GM19438 (cell line): Measurements from ENCODE around the gene HERC2.
"Not testable (repeated sequence)": the region's sequence is repeated elsewhere in the genome, so short reads cannot be mapped to it uniquely, and the experiment has no call there.

Source experiments
- ATAC-seq: cut with Tn5 transposase; IDR thresholded peaks from one replicate; pipeline ENCODE4 v1.9.1; 2021; ENCODE audit warnings: low read depth; ENCODE audit not compliant: unreplicated experiment

HERC2 gene

DNA sequence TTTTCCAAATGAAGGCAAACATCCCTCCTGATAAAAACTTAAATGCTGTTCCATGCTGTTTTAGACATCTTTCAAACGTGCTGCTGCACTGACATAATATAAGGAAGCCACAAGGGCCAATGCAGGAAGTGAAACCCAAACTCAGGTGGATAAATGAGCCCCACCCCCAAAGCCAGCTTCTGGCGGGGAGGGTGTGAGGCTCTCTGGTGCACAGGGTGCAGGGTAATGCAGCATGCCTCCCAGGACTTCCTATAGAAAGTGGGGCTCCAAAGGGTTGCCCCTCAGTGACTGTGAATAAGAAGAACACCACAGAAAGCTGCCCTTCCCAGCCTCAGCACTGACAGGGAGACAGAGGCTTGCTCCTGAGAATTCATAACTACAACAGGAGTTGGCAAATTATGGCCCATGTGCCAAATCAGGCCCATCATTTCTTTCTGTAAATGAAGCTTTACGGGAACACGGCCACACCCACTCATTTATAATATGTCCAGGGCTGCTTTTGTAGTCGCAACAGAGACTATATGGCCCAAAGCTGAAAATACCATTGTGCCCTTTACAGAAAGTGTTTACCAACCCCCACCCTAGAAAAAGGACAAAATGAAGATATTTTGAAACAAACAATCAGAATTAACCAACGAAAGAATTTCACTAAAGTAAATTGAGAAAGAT lies 185.6 kb downstream of the HERC2 start:
- peak; percentile 100 for ATAC-seq

- ATAC-seq: no peak
Measured at GRCh38 chr15:28133281-28133680, 188.7 kb downstream of the HERC2 start.

DNA sequence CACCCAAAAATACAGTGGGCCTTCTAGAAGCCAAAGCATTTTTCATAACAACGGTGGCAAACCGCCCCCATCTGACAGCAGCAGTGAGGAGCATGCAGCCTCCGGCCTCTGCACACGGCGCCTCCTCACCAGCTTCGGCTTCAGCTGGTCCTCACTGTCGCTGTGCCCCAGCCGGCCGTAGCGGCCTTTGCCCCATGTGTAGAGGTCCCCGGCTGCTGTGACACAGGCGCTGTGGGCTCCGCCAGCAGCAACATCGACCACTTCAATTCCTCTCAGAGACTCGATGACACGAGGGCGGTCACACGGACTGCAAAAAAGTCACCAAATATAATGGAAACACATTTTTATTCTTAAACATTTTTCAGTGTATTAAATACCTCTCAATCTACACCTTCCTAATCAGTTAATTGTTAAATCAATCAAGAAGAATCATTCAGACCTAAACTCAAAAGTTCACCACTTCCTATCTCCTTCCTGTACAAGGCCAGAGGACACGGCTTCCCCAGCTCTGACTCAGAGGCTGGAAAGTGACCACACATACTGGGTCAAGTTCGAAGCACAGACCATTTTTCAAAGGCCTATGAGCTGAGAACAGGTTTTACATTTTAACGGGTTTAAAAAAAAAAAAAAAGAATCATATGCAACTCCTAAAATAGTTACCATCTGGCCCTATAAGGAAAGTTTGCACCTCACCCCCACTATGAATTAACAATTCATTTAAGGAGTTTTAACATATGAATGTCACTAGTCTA lies 189.3 kb downstream of the HERC2 start:
- no peak for ATAC-seq

DNA sequence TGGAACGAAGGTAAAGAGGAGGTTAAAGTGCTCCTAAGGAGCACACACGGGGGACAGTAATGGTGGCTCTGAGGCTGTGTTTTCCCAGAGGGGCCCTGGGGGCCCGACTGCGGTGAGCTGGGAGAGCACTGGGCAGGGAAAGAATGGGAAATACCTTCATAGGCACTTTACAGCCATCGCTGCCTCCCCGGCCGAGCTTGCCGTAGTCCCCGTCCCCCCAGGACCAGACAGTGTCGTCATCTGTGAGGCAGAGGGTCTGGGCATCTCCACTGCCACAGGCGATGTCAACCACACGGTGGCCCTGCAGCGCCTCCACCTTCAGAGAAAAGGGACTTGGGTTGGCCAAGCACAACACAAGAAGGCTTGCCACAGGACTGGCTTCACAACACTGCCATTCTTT lies 190.0 kb downstream of the HERC2 start:
- ATAC-seq: no peak

- ATAC-seq: no peak
Measured at GRCh38 chr15:28131400-28131799, 190.6 kb downstream of the HERC2 start.

DNA sequence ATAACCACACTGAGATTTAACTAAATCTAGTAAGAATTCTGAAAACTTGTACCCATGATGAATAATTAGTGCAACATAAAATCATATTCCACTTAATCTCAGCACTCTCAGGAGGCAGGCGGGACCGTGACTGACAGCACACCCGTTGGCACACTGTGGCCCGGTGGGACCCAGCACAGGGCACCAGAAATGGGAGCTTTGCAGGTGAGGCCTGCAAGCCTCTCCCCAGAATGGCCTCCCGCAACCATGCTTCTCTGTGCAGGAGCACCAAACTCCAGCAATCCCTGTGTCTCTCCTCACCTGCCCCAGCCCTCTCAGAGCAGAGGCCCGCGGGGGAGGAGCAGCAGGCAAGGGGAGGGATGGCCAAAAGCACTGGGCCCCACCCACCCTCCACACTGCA lies 191.3 kb downstream of the HERC2 start:
- no peak for ATAC-seq

DNA sequence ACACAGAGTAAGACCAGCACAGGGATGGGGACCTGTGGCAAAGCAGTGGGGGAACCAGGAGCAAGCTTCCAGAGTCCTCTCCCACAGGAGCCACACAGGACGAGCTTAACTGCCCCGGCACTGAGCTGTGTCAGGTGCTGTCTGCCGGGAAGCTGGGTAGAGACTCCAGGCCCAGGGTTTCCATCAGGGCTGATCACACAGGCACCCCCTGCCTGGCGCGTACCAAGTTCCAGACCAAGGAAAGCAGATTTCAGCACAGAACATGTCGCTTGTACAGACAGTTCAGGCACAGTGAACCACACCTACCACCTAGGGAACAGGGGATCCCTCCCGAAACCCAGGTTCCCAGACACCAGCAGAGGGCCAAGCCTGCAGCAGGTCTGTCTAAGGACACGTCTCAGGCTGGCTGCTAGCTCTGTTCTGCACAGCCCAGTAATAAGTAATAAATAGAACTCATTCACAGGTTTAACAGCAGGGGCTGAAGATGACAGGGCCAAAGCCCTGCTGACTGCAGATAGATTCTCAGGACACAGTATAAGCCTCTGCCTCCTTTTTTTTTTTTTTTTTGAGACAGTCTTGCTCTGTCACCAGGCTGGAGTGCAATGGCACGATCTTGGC lies 192.6 kb downstream of the HERC2 start:
- no peak for ATAC-seq

DNA sequence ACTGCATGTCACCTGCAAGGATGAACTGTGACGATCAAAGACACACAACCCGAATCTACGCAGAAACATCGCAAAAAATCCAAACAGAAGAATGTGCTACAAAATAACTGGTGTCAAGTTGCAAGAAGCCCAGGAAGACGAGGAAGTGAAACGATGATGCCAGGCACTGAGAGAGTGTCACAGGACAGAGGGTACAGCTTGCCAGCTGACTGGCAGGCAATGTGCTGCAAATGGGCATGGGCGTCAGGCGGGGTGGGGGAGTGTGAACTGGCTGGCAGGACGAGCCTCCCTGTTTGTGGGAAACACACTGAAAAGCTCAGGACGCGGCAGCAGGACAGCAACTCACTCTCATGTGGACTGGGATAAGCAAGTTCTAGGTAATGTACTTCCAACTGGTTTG lies 193.9 kb downstream of the HERC2 start:
- ATAC-seq: no peak

DNA sequence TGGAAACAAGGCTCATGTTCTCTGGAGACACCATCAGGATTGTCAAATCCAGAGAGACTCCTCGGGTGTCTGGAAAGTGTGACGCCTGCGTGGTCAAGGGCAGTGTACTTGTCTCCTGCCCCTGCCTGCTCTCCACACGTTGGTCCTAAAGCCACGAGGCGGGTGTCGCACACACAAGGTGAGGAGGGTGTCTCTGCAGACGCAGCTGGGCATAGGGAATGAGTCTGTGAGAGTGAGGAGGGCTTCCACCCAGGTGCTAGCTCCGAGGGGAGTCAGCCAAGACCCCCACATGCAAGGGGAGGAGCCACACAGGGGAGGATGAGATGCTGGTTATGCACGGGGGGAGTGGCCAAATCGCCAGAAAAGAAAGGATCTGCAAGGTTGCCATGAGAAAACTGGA lies 194.9 kb downstream of the HERC2 start:
- ATAC-seq: no peak

- ATAC-seq: no peak
Measured at GRCh38 chr15:28125673-28126651, 196.0 kb downstream of the HERC2 start.

GRCh38 chr15:28124841-28125240 lies 197.1 kb downstream of the HERC2 start:
- no peak for ATAC-seq

DNA sequence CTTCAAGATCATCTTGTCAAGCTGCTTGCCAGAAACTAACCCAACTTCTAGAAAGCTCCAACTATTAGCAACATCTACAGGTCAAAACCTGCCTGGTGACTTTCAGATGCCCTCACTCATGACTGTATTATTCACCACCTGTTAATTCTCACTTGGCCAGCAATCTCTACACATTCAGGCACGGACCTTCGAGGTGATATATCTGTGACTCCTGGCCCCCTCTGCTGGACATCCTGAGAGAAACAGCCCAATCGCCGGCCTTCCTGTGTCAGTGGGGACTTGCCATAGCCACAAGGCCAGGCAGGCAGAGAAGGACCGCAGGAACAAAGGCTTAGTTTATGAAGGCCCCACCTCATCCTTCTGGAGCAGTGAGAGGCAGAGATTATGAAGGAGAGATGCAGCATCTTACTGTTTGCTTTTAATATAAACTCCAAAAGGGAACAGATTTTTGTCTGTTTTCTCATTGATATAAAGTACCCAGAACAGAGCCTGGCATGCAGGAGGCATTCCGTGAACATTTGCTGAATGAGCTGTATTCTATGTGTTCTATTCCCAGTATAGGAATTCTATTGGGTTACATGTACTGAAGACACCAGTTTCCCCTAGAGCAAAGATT lies 198.5 kb downstream of the HERC2 start:
- peak; percentile 66 for ATAC-seq

DNA sequence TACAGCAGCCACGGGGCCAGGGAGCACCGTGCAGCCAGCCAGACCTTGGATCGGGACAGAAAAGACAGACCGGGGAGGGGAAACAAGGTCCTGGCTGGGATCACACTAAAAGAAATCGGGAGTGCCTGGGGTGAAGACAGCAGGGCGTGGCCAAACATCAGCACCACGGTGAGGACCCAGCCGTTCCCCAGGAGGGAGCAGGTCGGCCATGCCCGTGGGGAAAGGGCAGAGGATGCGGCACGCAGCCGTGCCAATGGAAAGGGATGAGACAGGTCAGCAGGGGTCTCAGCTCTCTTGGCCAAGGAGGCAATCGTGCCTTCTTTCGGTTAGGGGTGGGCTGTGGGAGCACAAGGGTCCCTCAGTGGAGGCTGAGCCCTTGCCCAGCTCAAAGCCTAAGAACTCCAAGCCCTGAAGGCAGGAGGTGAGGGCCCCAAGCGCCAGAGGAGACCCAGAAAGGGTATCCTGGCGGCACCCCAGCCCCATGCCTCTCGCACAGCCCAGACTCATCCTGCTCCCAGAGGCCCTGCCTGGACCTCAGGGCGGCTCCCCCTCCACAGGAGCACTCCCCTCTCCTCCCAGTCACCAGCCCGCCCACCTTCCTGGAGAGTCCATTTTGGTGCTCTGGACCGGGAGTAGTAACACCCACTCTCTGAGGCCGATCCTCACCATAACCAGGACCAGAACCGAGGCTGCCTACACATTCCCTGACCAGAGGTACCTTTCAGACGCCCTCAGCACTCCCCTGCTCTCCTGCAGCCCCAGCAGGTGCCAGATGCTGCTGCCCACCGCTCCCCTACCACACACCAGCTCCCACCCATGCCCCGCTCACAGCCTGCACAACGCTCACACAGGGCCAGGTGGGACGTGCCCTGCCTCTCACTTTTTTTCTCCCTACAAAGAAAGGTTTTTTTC lies 199.7 kb downstream of the HERC2 start:
- ATAC-seq: no peak

GRCh38 chr15:28121577-28121976 lies 200.4 kb downstream of the HERC2 start:
- ATAC-seq: not testable (repeated sequence)

GRCh38 chr15:28120359-28120640 lies 201.7 kb downstream of the HERC2 start:
- ATAC-seq: no peak

DNA sequence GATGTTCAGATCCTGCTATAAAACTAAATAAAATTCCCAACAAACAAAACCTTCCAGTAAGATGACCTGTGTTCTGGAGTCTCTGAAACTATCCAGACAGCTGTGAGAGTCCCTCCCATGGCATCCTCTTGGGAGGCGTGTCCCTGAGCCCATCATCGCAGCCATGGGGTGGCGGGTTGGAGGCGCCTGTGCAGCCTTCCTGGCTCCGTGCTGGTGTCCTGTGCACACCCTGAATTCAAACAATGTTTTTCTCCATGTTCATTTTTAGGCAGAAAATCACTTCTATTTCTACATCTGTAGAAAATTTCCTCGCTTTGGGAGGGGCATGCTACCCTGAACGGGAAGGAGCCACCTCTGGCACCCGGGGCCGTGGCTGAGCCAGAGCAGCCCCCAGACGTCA lies 203.4 kb downstream of the HERC2 start:
- ATAC-seq: no peak

- ATAC-seq: no peak
Measured at GRCh38 chr15:28118083-28118482, 203.9 kb downstream of the HERC2 start.

- ATAC-seq: no peak
Measured at GRCh38 chr15:28117432-28117990, 204.5 kb downstream of the HERC2 start.
